HepG2 (cell line): Measurements from ENCODE around the gene THRSP. TPM values are rescaled to one million over a fixed set of nuclear protein-coding genes. Genes with fewer than 3 reads are reported as not detected.

Experiments
- ATF7-NPFF ChIP-seq: sonication (generic); formaldehyde crosslinking; IDR thresholded peaks from 2 replicates; pipeline ENCODE4 v1.8.1; 2023; ENCODE audit warnings: mild to moderate bottlenecking, low read depth, missing genetic modification reagents, moderate library complexity
- GATAD2A ChIP-seq: IDR thresholded peaks from 2 replicates; pipeline ENCODE4 v1.6.1; 2016
- HMGA1 ChIP-seq: sonication (generic); formaldehyde crosslinking; conservative IDR thresholded peaks from 2 replicates; pipeline ENCODE4 v1.4.0; 2020; ENCODE audit warnings: missing genetic modification reagents
- JDP2 ChIP-seq: sonication (generic); formaldehyde crosslinking; IDR thresholded peaks from 2 replicates; pipeline ENCODE4 v1.8.1; 2022; ENCODE audit warnings: missing genetic modification reagents, borderline replicate concordance
- MED1 ChIP-seq: sonication (generic); formaldehyde crosslinking; IDR thresholded peaks from 2 replicates; pipeline ENCODE4 v1.4.0; 2020; ENCODE audit warnings: missing genetic modification reagents
- SALL2 ChIP-seq: sonication (generic); formaldehyde crosslinking; IDR thresholded peaks from 2 replicates; pipeline ENCODE4 v1.8.1; 2023; ENCODE audit warnings: mild to moderate bottlenecking, missing genetic modification reagents, inconsistent platforms
- ZFP90 ChIP-seq: sonication (generic); formaldehyde crosslinking; IDR thresholded peaks from 2 replicates; pipeline ENCODE4 v1.8.0; 2022; ENCODE audit warnings: missing genetic modification reagents, mild to moderate bottlenecking, inconsistent platforms, borderline replicate concordance
- ZKSCAN5 ChIP-seq: sonication (generic); formaldehyde crosslinking; IDR thresholded peaks from 2 replicates; pipeline ENCODE4 v1.5.1; 2020; ENCODE audit warnings: mild to moderate bottlenecking, missing genetic modification reagents
- ZNF160 ChIP-seq: sonication (generic); formaldehyde crosslinking; IDR thresholded peaks from 2 replicates; pipeline ENCODE4 v1.8.0; 2022; ENCODE audit warnings: mild to moderate bottlenecking, inconsistent platforms, missing genetic modification reagents
- ZNF747 ChIP-seq: sonication (generic); formaldehyde crosslinking; IDR thresholded peaks from 2 replicates; pipeline ENCODE4 v1.8.1; 2023; ENCODE audit warnings: missing genetic modification reagents, mild to moderate bottlenecking, borderline replicate concordance
- ZNF790 ChIP-seq: sonication (generic); formaldehyde crosslinking; IDR thresholded peaks from 2 replicates; pipeline ENCODE4 v1.8.0; 2022; ENCODE audit warnings: missing genetic modification reagents, mild to moderate bottlenecking, borderline replicate concordance
- polyA plus RNA-seq, 8 experiments: library from polyadenylated mRNA; depleted of rRNA in 3 of 8; stranded (reverse) in 7 of 8; unstranded in 1 of 8; fragments of >200 nt; fragmentation: Illumina TruSeq in 4 of 8; extraction: Trizol in 4 of 8; gene quantifications; 2 replicates each; pipeline versions ENCODE4 v1.2.1 to v1.2.3, GENCODE V29; 2011 to 2016; ENCODE audit warnings: low read depth in 4 of 8, missing spikeins in 1 of 8, mixed read lengths in 1 of 8; ENCODE audit not compliant: insufficient read depth in 1 of 8
- total RNA-seq, 5 experiments: library from RNA; depleted of rRNA; stranded (reverse); fragments of >200 nt; fragmentation: Illumina TruSeq; extraction: Trizol; gene quantifications; 2 replicates each; pipeline ENCODE4 v1.2.3, GENCODE V29; 2016; ENCODE audit warnings: low read depth in 1 of 5
- TF ChIP-seq, protein P1 (sequence below): sonication (generic); formaldehyde crosslinking; IDR thresholded peaks from 2 replicates; pipeline ENCODE4 v1.4.0; 2020; ENCODE audit warnings: missing genetic modification reagents
- TF ChIP-seq, protein P2 (sequence below): sonication (generic); formaldehyde crosslinking; IDR thresholded peaks from 2 replicates; pipeline ENCODE4 v1.4.0; 2020; ENCODE audit warnings: missing genetic modification reagents
- TF ChIP-seq, protein P3 (sequence below): sonication (generic); formaldehyde crosslinking; IDR thresholded peaks from 2 replicates; pipeline ENCODE4 v1.8.1; 2022; ENCODE audit warnings: mild to moderate bottlenecking, missing genetic modification reagents
- TF ChIP-seq, protein P4 (sequence below): sonication (generic); formaldehyde crosslinking; IDR thresholded peaks from 2 replicates; pipeline ENCODE4 v1.8.1; 2023; ENCODE audit warnings: missing genetic modification reagents, inconsistent platforms, borderline replicate concordance
- TF ChIP-seq, protein P5 (sequence below): sonication (generic); formaldehyde crosslinking; IDR thresholded peaks from 2 replicates; pipeline ENCODE4 v1.4.0; 2020; ENCODE audit warnings: missing genetic modification reagents, borderline replicate concordance
- TF ChIP-seq, protein P6 (sequence below): sonication (generic); formaldehyde crosslinking; IDR thresholded peaks from 2 replicates; pipeline ENCODE4 v1.5.0; 2020; ENCODE audit warnings: mild to moderate bottlenecking, missing genetic modification reagents

The THRSP gene
- total and polyA plus RNA-seq, 2 of the 13 experiments (the other 11 are each of a cell fraction or from before 2014, with no cell fraction given) = 0.13 to 0.58 TPM

DNA sequence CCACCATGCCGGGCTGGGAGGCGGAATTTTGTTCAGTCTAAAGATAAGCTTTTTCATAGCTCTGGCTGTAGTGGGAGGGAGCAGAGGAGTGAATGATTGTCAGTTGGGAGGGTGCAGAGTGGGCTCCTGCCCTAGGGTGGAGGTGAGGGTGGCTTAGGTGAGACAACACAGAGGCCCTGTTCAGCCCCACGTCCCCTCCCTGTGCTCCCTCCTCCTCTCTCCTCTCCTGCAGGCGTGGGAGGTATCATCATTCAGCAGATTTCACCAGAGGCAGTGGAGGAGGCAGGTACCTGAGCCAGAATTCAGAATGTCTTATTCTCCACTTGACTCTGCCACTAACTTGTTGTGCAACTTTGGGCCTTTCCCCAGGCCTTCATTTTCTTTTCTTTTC is 1.7 kb upstream of the THRSP start (continued):
- TF ChIP-seq SALL2 (CRISPR knock-in tag) = no peak
- no peak for TF ChIP-seq ZNF747 (CRISPR knock-in tag)
- peak; percentile 80 for TF ChIP-seq ZKSCAN5 (CRISPR knock-in tag)
- TF ChIP-seq, protein P1, sequence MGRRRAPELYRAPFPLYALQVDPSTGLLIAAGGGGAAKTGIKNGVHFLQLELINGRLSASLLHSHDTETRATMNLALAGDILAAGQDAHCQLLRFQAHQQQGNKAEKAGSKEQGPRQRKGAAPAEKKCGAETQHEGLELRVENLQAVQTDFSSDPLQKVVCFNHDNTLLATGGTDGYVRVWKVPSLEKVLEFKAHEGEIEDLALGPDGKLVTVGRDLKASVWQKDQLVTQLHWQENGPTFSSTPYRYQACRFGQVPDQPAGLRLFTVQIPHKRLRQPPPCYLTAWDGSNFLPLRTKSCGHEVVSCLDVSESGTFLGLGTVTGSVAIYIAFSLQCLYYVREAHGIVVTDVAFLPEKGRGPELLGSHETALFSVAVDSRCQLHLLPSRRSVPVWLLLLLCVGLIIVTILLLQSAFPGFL (CRISPR knock-in tag) = no peak
- TF ChIP-seq, protein P2, sequence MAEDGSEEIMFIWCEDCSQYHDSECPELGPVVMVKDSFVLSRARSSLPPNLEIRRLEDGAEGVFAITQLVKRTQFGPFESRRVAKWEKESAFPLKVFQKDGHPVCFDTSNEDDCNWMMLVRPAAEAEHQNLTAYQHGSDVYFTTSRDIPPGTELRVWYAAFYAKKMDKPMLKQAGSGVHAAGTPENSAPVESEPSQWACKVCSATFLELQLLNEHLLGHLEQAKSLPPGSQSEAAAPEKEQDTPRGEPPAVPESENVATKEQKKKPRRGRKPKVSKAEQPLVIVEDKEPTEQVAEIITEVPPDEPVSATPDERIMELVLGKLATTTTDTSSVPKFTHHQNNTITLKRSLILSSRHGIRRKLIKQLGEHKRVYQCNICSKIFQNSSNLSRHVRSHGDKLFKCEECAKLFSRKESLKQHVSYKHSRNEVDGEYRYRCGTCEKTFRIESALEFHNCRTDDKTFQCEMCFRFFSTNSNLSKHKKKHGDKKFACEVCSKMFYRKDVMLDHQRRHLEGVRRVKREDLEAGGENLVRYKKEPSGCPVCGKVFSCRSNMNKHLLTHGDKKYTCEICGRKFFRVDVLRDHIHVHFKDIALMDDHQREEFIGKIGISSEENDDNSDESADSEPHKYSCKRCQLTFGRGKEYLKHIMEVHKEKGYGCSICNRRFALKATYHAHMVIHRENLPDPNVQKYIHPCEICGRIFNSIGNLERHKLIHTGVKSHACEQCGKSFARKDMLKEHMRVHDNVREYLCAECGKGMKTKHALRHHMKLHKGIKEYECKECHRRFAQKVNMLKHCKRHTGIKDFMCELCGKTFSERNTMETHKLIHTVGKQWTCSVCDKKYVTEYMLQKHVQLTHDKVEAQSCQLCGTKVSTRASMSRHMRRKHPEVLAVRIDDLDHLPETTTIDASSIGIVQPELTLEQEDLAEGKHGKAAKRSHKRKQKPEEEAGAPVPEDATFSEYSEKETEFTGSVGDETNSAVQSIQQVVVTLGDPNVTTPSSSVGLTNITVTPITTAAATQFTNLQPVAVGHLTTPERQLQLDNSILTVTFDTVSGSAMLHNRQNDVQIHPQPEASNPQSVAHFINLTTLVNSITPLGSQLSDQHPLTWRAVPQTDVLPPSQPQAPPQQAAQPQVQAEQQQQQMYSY = no peak
- TF ChIP-seq, protein P3, sequence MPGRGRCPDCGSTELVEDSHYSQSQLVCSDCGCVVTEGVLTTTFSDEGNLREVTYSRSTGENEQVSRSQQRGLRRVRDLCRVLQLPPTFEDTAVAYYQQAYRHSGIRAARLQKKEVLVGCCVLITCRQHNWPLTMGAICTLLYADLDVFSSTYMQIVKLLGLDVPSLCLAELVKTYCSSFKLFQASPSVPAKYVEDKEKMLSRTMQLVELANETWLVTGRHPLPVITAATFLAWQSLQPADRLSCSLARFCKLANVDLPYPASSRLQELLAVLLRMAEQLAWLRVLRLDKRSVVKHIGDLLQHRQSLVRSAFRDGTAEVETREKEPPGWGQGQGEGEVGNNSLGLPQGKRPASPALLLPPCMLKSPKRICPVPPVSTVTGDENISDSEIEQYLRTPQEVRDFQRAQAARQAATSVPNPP (CRISPR knock-in tag) = no peak
- TF ChIP-seq, protein P4, sequence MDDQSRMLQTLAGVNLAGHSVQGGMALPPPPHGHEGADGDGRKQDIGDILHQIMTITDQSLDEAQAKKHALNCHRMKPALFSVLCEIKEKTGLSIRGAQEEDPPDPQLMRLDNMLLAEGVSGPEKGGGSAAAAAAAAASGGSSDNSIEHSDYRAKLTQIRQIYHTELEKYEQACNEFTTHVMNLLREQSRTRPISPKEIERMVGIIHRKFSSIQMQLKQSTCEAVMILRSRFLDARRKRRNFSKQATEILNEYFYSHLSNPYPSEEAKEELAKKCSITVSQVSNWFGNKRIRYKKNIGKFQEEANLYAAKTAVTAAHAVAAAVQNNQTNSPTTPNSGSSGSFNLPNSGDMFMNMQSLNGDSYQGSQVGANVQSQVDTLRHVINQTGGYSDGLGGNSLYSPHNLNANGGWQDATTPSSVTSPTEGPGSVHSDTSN (CRISPR knock-in tag) = no peak
- TF ChIP-seq, protein P5, sequence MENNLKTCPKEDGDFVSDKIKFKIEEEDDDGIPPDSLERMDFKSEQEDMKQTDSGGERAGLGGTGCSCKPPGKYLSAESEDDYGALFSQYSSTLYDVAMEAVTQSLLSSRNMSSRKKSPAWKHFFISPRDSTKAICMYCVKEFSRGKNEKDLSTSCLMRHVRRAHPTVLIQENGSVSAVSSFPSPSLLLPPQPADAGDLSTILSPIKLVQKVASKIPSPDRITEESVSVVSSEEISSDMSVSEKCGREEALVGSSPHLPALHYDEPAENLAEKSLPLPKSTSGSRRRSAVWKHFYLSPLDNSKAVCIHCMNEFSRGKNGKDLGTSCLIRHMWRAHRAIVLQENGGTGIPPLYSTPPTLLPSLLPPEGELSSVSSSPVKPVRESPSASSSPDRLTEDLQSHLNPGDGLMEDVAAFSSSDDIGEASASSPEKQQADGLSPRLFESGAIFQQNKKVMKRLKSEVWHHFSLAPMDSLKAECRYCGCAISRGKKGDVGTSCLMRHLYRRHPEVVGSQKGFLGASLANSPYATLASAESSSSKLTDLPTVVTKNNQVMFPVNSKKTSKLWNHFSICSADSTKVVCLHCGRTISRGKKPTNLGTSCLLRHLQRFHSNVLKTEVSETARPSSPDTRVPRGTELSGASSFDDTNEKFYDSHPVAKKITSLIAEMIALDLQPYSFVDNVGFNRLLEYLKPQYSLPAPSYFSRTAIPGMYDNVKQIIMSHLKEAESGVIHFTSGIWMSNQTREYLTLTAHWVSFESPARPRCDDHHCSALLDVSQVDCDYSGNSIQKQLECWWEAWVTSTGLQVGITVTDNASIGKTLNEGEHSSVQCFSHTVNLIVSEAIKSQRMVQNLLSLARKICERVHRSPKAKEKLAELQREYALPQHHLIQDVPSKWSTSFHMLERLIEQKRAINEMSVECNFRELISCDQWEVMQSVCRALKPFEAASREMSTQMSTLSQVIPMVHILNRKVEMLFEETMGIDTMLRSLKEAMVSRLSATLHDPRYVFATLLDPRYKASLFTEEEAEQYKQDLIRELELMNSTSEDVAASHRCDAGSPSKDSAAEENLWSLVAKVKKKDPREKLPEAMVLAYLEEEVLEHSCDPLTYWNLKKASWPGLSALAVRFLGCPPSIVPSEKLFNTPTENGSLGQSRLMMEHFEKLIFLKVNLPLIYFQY (CRISPR knock-in tag) = no peak
- no peak for TF ChIP-seq ZFP90 (CRISPR knock-in tag)
- no peak for TF ChIP-seq ZNF160 (CRISPR knock-in tag)
- TF ChIP-seq, protein P6, sequence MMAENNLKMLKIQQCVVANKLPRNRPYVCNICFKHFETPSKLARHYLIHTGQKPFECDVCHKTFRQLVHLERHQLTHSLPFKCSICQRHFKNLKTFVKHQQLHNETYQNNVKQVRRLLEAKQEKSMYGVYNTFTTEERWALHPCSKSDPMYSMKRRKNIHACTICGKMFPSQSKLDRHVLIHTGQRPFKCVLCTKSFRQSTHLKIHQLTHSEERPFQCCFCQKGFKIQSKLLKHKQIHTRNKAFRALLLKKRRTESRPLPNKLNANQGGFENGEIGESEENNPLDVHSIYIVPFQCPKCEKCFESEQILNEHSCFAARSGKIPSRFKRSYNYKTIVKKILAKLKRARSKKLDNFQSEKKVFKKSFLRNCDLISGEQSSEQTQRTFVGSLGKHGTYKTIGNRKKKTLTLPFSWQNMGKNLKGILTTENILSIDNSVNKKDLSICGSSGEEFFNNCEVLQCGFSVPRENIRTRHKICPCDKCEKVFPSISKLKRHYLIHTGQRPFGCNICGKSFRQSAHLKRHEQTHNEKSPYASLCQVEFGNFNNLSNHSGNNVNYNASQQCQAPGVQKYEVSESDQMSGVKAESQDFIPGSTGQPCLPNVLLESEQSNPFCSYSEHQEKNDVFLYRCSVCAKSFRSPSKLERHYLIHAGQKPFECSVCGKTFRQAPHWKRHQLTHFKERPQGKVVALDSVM (CRISPR knock-in tag) = no peak; the same call in 1 of the 2 replicates
- no peak for TF ChIP-seq GATAD2A (CRISPR knock-in tag)
- TF ChIP-seq ZNF790 (CRISPR knock-in tag) = no peak
- TF ChIP-seq HMGA1 (CRISPR knock-in tag) = no peak
- TF ChIP-seq ATF7-NPFF (CRISPR knock-in tag) = no peak
- no peak for TF ChIP-seq JDP2
- TF ChIP-seq MED1 (CRISPR knock-in tag) = no peak
